ENCODE data around the gene THEM4.

THEM4 gene

GRCh38 chr1:151825204-151825603 lies 84.1 kb downstream of the THEM4 start (continued):
- no peak for TF ChIP-seq ZNF8 (CRISPR knock-in tag; IDR thresholded peaks at IDR 0.05)
- TF ChIP-seq TOX (CRISPR knock-in tag; IDR thresholded peaks at IDR 0.05; ENCODE audit: borderline replicate concordance), result no peak
- TF ChIP-seq ESRRG (CRISPR knock-in tag; IDR thresholded peaks at IDR 0.05), result no peak
